Stromal cell of bone marrow (primary cell): ENCODE measurements around the gene COX7A1.

Source experiments
- DNase-seq: peaks from one replicate; pipeline ENCODE4 v3.0.0-alpha.2; 2012; ENCODE audit warnings: low read depth

The COX7A1 gene

DNA sequence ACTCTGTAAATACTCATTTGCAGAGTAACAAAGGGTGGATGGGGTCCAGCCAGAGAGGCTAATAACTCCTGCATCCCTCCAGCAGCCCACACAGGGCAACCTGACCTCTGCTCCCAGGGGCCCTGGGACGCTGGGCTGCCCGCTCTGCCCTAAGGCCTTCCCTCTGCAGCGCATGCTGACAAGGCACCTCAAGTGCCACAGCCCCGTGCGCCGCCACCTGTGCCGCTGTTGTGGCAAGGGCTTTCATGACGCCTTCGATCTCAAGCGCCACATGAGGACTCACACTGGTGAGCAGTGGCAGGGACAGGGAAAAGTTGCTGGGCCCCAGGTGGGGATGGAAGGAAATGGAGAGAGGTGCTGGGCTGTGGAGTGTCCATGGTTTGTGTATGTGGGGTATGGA lies 39.6 kb downstream of the COX7A1 start:
- DNase-seq = no peak

DNA sequence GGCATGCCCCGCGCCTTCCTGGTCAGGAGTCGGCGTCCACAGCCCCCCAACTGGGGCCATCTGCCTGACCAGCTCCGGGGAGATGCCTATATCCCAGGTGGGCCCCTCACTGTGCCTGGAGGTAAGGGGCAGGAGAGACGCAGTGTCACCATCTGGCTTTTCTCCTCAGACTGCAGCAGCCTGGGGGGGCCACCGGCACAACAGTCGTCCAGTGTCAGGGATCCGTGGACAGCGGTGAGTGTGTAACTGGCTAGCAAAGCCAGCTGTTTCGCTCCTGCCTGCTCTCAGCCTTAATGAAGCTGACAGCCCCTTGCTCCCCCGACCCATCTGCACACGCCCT lies 41.1 kb downstream of the COX7A1 start:
- DNase-seq = no peak

DNA sequence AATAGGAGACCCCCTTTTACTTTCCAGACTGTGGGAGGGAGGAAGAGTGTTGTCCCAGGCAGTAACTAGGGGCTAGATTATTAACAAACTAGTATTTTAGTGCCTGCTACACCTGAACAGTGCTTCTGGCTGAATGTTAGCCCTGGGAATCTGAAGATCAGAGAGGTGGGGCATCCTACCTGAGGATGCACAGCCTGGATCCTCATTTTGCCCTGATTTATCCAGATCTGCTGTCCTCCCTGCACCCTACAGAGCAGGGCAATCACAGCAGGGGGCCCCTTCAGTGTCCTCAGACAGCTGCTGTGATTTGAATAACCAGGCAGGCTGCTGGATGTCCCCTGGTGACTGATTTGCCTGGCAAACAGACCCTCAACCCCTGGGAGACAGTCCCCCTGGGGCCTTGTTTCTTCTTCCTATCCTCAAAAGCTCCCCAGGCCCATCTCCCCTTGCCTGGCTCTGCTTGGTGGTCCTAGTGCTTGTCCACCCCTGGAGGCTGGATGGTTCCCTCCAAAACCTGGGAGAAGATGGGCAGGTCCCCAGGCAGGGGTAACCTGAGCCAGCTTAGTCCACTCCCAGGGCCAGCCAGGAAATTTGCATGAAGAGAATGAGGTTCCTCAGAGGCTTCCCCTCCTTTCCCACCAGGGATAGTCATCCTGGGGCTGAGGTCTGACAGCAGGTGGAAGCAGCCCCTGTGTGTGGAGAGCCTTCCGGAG lies 41.6 kb downstream of the COX7A1 start, which contains the start of gene OVOL3:
Gene OVOL3, plus strand, starts transcription at position 657 of the 713 bp plus-strand sequence. CDS start 60 bp downstream, outside the sequence.
- no peak for DNase-seq

DNA sequence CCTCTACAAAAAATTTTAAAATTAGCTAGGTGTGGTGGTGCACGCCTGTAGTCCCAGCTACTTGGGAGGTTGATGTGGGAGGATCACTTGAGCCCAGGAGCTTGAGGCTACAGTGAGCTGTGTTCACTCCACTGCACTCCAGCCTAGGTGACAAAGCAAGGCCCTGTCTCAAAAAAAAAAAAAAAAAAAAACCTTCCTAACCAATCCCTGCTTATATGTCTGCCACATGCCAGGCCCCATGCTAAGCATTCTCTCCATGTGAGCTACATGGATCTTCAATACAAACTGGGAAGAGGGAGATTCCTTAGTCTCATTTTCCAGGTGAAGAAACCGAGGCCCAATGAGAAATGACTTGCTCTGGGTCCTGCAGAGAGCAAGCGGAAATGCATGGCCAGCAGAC lies 43.6 kb downstream of the COX7A1 start:
- DNase-seq = no peak

DNA sequence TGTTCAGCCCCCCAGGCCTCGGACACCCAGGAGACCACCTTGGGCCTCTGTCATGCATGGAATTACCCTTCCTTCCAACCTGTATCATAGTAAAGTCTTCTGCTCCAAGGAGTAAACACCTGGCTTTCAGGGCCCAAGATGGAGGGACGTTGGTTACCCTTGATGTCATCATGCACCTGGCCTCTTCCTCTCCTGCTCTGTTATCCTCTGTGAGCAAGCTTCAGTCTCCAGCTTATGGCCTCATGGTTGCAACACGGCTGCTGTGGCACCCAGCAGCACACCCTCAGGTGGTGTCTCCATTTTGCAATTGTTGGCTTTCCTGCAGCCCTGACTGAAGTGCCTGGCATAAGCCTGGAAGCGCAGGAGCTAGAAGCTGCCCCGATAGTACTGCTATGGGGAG lies 45.3 kb downstream of the COX7A1 start:
- DNase-seq = no peak

DNA sequence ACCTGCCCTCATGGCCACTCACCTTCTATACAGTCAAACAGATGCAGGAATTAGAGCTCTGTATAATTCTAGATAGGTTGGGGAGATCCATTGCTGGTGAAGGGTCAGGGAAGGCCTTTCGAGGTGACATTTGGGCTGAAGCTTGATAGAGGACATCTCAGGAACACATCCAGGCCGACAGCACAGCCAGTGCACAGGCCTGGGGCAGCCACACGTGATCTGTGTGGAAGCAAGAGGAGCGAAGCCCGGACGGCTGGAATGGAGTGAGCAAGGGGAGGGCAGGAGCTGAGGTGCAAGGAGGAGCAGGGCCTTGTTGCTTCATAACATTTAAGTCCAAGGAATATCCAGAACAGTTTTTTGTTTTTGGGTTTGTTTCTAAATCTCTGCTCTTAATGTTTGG lies 45.8 kb downstream of the COX7A1 start:
- no peak for DNase-seq

DNA sequence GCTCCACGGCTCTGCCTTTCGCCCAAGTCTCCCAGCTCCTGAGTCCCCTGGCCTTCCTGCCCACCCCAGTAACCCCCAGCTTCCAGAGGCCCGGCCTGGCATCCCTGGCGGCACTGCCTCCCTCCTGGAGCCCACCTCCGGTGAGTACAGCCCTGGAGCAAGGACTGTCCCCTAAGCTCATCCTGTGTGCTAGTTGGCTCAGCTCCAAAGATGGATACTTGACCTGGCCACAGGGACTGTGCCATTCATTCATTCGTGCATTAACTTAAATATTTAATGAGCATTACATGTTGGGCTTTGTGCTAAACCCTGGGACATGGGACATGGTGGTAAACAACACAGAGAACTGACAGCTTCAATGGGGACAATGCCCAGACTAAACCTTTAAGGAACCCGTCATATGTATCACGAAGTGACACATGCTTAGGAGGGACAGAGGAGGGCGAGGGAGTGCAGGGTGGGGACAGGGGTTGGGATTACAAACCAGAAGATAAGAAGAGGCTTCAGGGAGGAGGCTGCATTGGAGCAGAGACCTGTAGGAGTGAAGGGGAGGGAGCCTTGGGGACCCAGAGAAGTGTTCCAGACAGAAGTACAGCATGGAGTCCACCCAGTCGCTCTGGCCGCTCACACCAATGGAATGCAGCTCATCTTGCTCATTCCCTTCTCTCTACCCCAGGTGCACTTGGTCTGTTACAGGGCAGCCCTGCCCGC lies 48.2 kb downstream of the COX7A1 start:
- no peak for DNase-seq

DNA sequence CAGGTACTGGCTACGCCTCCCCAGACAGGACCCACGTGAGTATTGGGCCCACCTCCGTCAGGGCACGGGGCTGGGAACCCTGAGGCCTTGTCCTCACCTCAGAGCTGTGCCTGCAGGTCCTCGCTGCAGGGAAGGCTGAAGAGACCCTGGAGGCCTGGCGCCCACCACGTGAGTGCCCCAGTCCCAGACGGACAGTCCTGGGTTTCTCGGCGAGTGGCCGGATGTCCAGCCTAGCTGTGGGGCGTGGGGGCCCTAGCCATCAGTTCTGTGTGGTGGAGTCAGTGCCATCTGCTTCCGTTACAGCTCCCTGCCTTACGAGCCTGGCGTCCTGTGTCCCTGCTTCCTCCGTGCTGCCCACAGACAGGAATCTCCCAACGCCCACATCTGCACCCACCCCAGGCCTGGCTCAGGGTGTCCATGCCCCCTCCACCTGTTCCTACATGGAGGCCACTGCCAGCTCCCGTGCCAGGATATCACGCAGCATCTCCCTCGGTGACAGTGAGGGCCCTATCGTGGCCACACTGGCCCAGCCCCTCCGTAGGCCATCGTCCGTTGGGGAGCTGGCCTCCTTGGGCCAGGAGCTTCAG lies 49.1 kb downstream of the COX7A1 start:
- DNase-seq = no peak

DNA sequence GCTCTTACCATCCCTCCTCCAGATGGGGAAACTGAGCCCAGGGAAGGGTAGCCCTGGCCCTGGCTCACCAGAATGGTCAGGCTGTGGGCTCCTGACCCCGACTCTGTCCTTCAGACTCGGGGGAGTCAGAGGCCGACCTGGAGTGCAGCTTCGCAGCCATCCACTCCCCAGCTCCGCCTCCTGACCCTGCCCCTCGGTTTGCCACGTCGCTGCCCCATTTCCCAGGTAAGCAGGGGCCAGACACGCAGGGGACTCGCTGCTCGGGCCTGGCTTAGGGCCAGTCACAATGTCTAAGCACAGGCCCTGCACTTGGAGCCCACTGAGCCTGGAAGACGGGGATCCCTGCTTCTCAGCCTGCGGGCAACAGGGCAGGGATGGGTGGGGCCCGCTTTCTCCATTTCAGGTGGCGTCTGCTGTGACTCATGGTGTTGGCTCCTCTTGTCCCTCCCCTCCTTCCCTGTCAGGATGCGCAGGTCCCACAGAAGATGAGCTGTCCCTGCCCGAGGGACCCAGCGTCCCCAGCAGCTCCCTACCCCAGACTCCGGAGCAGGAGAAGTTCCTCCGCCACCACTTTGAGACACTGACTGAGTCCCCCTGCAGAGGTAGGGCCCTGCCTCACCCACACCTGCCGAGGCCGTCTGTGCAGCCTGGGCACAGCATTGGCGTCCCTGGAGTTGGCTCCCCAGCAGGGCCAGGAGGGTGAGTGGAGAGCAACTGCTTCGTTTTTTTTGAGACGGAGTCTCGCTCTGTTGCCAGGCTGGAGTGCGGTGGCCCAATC lies 50.5 kb downstream of the COX7A1 start:
- DNase-seq = no peak
